ENCODE data around the gene GPD1L. TPM values are rescaled to one million over a fixed set of nuclear protein-coding genes. Genes with fewer than 3 reads are reported as not detected.

GPD1L gene
- total RNA-seq (ENCODE audit: low replicate concordance), result 5.5 and 7.4 TPM in 2 replicates

DNA sequence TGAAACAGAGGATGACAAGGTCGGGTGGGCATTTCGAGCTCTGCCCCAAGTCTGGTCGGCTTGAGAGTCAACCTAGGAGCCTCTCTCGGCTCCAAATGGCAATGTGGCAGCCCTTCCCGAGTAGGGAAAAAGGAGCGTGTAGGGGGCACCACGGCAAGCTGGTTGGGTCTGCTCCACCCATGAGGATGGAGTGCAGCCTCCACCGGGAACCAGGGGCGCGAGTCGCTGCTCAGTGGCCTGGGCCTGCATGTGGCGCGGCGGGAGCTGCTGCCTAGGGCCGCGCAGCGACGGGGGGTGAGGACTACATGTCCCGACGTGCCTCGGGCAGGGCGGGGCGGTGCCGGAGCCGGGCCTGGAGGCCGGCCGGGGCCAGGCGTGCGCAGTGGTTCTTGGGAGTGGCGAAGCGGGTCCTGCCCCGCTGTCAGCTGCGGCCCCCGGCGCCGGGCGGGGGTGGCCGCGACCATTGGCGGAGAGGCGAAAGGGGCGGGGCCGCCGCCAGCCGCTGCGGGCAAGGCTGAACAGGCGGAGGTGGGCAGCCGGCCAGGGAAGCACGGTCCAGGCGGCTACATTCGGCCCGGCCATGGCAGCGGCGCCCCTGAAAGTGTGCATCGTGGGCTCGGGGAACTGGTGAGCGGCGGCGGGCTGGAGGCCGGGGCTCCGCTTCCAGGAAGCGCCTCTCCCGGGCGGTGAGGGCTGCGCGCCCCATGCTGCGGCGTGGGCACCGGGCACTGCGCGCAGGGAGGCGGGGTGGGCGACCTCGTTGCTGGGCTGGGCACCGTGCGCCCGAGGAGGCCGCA lies at the start of gene GPD1L:
Gene GPD1L (plus strand): TSS at position 489 of the 797 bp plus-strand sequence. CDS start 92 bp downstream, at position 581.

Other genes with a start within 250 kb of the GPD1L start
- gene OSBPL10, start 125.4 kb upstream of the GPD1L start, total RNA-seq (ENCODE audit: low replicate concordance), result 2.6 and 12.9 TPM in 2 replicates
- gene ZNF860, start 124.9 kb upstream of the GPD1L start, total RNA-seq (ENCODE audit: low replicate concordance), result under 0.01 and 0.38 TPM in 2 replicates
- 0.12 and 0.30 TPM in 2 replicates for gene CMTM8, start 132.1 kb downstream of the GPD1L start, total RNA-seq (ENCODE audit: low replicate concordance)